HG02623 (cell line): ENCODE results near the gene KRTAP27-1.

ENCODE experiments used
- ATAC-seq: cut with Tn5 transposase; IDR thresholded peaks from one replicate; pipeline ENCODE4 v1.9.1; 2021; ENCODE audit warnings: moderate library complexity; ENCODE audit not compliant: unreplicated experiment

KRTAP27-1 gene

GRCh38 chr21:30305136-30305535 lies 32.4 kb downstream of the KRTAP27-1 start:
- no peak for ATAC-seq

- ATAC-seq = no peak
Observed at GRCh38 chr21:30289215-30289614, 48.3 kb downstream of the KRTAP27-1 start, which contains the start of gene KRTAP25-1. Gene KRTAP25-1 (minus strand): TSS chr21:30289514. CDS start chr21:30289490, 24 bp downstream.
